HG02763 (cell line): ENCODE data around the gene COG5.
"Not testable (repeated sequence)": the region's sequence is repeated elsewhere in the genome, so short reads cannot be mapped to it uniquely, and the experiment has no call there.

Source experiments
- ATAC-seq: cut with Tn5 transposase; IDR thresholded peaks from one replicate; pipeline ENCODE4 v1.9.1; 2021; ENCODE audit warnings: mild to moderate bottlenecking, moderate library complexity; ENCODE audit not compliant: unreplicated experiment

COG5 gene

DNA sequence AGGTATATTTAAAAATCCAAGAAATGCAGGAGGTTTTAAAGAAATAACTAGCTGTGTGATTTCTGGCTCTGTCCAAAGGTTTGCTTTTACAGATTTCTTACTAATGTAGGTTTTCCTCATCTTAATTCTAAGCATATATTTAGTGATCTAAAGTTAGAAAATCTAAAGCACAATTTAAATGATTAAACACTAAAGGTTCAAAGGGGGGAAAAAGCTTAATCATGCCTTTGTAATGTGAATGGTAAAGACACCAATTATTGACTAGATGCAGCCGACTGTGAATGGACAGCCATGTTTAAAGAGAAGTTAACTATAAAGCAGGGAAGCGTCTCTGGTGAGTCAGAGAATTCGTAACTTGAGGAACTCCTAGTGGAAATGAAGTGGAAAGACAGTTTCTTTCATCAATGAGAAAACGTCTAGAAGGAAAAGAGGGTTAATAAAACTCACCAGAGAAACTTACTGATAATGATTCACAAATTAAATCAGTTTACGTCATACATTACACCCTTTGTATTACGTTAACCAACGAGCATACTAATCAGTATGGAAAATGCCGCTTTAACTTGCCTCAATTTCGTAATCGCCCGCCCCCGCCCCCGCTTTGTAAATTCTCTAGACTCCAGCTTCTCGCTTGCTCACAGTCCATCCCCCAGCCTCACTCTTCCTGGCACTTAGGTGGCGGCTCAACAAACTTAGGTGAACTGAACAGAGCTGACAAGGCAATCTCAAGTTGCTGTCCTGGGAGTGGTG, 396.1 kb downstream of the COG5 start:
- ATAC-seq, result no peak

- no peak for ATAC-seq
These were observed 396.8 kb downstream of the COG5 start for GRCh38 chr7:107166736-107167426.

DNA sequence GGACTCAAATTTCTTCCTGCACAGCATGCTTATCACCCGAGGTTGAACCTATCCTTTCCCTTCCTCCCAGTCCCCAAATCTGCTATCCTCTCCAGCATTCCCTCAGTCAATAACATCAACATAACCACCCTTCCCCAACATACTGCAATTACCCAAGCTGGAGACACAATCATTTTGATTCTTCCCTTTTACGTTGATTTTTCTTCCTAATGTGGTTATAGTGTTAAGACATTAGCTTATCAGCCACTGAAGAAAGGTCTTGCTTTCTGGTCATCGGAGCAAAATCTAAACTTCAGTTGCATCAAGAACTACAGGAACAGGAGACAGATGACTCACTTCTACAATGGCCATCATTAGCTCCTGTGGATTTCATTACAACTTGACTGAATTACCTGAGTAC, 398.4 kb downstream of the COG5 start:
- ATAC-seq, result no peak

DNA sequence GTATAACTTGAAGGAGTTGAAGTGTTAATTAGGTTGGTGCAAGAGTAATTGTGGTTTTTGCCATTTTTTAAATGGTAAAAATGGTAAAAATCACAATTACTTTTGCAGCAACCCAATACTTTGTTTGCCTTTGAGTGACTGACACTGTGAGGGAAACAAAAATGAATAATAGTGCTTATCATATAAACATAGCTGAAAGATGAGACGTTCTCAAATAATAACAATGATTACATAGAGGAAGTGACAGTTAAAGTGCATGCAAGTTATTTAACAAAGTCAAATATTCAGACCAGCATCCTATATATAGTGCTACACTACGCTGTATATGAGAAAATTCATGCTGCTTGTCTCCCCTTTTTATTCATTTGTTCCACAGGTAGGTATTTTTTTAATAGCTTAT, 399.6 kb downstream of the COG5 start:
- no peak for ATAC-seq

- no peak for ATAC-seq
These were observed 401.2 kb downstream of the COG5 start for GRCh38 chr7:107162475-107162874.

DNA sequence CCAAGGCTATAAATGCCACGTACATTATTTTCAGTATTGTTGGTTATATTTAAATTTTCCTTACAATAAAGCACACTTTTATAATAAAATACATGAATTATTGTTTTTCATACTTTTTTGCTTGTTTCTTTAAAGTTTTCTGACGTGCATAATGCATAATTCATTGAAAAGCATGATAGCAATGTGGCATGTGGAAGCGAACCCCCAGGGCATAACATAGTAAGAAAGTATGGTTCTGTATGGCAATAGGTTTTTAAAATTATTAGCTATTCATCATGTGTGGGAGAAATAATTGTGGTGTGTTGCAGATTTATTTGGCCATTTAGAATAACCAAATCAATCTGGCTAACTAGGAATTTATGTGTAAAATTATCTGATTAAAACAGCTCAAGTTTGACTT, 402.3 kb downstream of the COG5 start:
- ATAC-seq, result no peak

DNA sequence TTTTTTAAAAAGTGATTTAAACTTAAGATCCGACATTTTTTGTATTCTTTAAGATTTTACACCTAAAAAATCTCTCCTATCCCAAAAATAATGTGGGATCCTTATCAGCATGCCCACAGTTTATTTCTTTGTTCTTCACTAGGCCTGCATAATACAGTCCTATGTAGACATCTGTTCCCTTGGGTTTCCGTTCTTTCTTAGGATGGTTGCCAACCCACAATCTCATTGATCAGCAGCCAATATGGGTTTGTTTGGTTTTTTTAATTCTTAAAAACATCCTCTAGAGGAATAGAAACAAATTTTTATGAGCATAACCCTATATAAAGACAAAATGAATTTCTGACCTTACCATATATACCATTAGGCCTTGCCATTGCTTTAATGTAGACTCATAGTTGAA, 403.3 kb downstream of the COG5 start:
- no peak for ATAC-seq

- ATAC-seq, result no peak
These were observed 405.7 kb downstream of the COG5 start for GRCh38 chr7:107158028-107158427.

DNA sequence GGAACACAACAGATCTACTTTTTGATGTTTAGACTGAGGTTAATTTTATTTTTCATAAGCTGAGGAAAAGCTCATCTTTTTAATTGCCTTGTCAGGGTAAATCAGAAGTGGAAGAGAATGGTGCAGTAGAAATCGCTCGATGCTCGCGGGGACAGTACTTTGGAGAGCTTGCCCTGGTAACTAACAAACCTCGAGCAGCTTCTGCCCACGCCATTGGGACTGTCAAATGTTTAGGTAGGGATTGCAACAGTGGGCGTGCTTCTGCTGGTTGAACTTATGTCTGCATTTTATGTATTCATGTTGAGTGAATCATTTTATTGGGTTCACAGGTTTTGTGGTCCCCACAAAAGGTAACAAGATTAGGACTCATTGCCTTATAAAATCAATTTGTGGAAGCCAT, 406.6 kb downstream of the COG5 start:
- no peak for ATAC-seq

GRCh38 chr7:107155726-107156125, 408.0 kb downstream of the COG5 start:
- not testable (repeated sequence) for ATAC-seq

DNA sequence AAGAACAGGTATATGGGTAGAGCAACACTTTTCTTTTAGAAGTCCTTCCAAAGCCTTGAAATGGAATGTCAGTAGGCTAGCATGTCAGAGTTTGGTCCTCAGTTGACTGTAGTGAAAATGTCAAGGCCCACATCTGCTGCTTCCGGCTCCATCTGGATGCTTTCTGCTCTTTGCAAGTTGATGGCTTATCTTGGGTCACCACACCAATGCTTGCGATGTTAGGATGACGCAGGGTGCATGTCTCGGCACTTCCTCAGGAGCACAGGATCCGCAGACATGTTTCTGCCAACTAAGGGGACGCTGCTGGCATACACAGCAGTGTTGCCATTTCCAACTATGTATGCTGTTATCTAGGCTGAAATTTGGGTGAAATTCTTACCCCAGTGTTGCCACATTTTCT, 408.9 kb downstream of the COG5 start:
- no peak for ATAC-seq

DNA sequence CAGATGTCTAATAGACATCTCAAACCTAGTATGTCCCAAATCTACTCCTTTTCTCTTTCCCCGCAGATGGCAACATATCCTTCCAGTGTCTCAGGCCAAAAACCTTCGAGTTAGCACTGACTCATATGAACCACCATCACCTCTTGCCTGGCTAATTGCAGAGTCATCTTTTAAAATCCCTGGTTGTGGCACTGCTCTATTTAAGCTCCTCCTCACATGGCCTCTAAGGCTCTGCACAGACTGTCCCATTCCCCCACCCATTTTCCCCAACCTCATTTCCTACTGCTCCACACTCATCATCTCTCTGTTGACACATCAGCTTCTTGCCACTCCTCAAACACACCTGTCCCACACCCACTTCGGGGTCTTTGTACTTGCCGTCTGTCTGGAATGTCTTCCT, 411.7 kb downstream of the COG5 start:
- no peak for ATAC-seq
